ENCODE results near the gene FZD1.
A peak's percentile ranks its signal among the peaks of the same experiment; 100 is the strongest.

FZD1 gene

DNA sequence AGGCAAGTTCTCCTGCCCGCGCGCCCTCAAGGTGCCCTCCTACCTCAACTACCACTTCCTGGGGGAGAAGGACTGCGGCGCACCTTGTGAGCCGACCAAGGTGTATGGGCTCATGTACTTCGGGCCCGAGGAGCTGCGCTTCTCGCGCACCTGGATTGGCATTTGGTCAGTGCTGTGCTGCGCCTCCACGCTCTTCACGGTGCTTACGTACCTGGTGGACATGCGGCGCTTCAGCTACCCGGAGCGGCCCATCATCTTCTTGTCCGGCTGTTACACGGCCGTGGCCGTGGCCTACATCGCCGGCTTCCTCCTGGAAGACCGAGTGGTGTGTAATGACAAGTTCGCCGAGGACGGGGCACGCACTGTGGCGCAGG is 1.4 kb downstream of the FZD1 start:
- Histone ChIP-seq H3K79me2 (ENCODE audit: low read length) (no peaks in the 10 kb centered on the region), H3K9me3 (ENCODE audit: insufficient read depth, low read length) (no peaks in the 10 kb centered on the region), H3K4me3 (ENCODE audit: low read length) (peak overlapping the region; percentile 95), H2AFZ (ENCODE audit: low read depth, low read length) (no peak overlapping the region), H3K9ac (ENCODE audit: low read length) (no peak overlapping the region), H3K27ac (ENCODE audit: low read length) (no peak overlapping the region), H3K4me1 (ENCODE audit: low read length) (peaks cover 9% of the 10 kb centered on the region; the same call in 1 of the 2 replicates), H3K4me2 (ENCODE audit: low read length) (peak overlapping the region; percentile 82), H4K20me1 (ENCODE audit: insufficient read depth, low read length) (no peaks in the 10 kb centered on the region), H3K36me3 (replicated peaks; ENCODE audit: low read depth, low read length) (no peaks in the 10 kb centered on the region), H3K27me3 (ENCODE audit: low read depth, low read length) (peaks cover 29% of the 10 kb centered on the region)
- no peak for TF ChIP-seq EZH2phosphoT487 (IDR thresholded peaks at IDR 0.05; ENCODE audit: low read depth)
- TF ChIP-seq, protein P1, sequence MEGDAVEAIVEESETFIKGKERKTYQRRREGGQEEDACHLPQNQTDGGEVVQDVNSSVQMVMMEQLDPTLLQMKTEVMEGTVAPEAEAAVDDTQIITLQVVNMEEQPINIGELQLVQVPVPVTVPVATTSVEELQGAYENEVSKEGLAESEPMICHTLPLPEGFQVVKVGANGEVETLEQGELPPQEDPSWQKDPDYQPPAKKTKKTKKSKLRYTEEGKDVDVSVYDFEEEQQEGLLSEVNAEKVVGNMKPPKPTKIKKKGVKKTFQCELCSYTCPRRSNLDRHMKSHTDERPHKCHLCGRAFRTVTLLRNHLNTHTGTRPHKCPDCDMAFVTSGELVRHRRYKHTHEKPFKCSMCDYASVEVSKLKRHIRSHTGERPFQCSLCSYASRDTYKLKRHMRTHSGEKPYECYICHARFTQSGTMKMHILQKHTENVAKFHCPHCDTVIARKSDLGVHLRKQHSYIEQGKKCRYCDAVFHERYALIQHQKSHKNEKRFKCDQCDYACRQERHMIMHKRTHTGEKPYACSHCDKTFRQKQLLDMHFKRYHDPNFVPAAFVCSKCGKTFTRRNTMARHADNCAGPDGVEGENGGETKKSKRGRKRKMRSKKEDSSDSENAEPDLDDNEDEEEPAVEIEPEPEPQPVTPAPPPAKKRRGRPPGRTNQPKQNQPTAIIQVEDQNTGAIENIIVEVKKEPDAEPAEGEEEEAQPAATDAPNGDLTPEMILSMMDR (IDR thresholded peaks at IDR 0.05; ENCODE audit: low read depth, low read length): no peak

DNA sequence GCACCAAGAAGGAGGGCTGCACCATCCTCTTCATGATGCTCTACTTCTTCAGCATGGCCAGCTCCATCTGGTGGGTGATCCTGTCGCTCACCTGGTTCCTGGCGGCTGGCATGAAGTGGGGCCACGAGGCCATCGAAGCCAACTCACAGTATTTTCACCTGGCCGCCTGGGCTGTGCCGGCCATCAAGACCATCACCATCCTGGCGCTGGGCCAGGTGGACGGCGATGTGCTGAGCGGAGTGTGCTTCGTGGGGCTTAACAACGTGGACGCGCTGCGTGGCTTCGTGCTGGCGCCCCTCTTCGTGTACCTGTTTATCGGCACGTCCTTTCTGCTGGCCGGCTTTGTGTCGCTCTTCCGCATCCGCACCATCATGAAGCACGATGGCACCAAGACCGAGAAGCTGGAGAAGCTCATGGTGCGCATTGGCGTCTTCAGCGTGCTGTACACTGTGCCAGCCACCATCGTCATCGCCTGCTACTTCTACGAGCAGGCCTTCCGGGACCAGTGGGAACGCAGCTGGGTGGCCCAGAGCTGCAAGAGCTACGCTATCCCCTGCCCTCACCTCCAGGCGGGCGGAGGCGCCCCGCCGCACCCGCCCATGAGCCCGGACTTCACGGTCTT is 1.9 kb downstream of the FZD1 start:
- no peak overlapping the region for H3K9ac ChIP-seq (ENCODE audit: low read length)

DNA sequence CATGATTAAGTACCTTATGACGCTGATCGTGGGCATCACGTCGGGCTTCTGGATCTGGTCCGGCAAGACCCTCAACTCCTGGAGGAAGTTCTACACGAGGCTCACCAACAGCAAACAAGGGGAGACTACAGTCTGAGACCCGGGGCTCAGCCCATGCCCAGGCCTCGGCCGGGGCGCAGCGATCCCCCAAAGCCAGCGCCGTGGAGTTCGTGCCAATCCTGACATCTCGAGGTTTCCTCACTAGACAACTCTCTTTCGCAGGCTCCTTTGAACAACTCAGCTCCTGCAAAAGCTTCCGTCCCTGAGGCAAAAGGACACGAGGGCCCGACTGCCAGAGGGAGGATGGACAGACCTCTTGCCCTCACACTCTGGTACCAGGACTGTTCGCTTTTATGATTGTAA is 2.5 kb downstream of the FZD1 start:
- H4K20me1 ChIP-seq (ENCODE audit: insufficient read depth, low read length): no peaks in the 10 kb centered on the region
- H3K4me1 ChIP-seq (ENCODE audit: low read length): peaks cover 9% of the 10 kb centered on the region; the same call in 1 of the 2 replicates
- no peak overlapping the region for H2AFZ ChIP-seq (ENCODE audit: low read depth, low read length)
- H3K79me2 ChIP-seq (ENCODE audit: low read length): no peaks in the 10 kb centered on the region
- no peak overlapping the region for H3K9ac ChIP-seq (ENCODE audit: low read length)
- H3K4me3 ChIP-seq (ENCODE audit: low read length): no peak overlapping the region
- H3K27ac ChIP-seq (ENCODE audit: low read length): no peak overlapping the region
- no peak overlapping the region for H3K4me2 ChIP-seq (ENCODE audit: low read length)
- H3K27me3 ChIP-seq (ENCODE audit: low read depth, low read length): peaks cover 21% of the 10 kb centered on the region
- no peaks in the 10 kb centered on the region for H3K9me3 ChIP-seq (ENCODE audit: insufficient read depth, low read length)
- no peaks in the 10 kb centered on the region for H3K36me3 ChIP-seq (replicated peaks; ENCODE audit: low read depth, low read length)
- no peak for TF ChIP-seq EZH2phosphoT487 (IDR thresholded peaks at IDR 0.05; ENCODE audit: low read depth)
- TF ChIP-seq, protein P1 (IDR thresholded peaks at IDR 0.05; ENCODE audit: low read depth, low read length): no peak

More for the DNA sequence above, 1.9 kb downstream of the FZD1 start:
- no peak overlapping the region for H3K27ac ChIP-seq (ENCODE audit: low read length)
- no peaks in the 10 kb centered on the region for H3K9me3 ChIP-seq (ENCODE audit: insufficient read depth, low read length)
- H3K4me3 ChIP-seq (ENCODE audit: low read length): no peak overlapping the region
- no peak overlapping the region for H2AFZ ChIP-seq (ENCODE audit: low read depth, low read length)
- H3K79me2 ChIP-seq (ENCODE audit: low read length): no peaks in the 10 kb centered on the region
- peaks cover 9% of the 10 kb centered on the region; the same call in 1 of the 2 replicates for H3K4me1 ChIP-seq (ENCODE audit: low read length)
- H3K4me2 ChIP-seq (ENCODE audit: low read length): no peak overlapping the region
- H3K36me3 ChIP-seq (replicated peaks; ENCODE audit: low read depth, low read length): no peaks in the 10 kb centered on the region
- TF ChIP-seq, protein P1 (IDR thresholded peaks at IDR 0.05; ENCODE audit: low read depth, low read length): no peak
- TF ChIP-seq EZH2phosphoT487 (IDR thresholded peaks at IDR 0.05; ENCODE audit: low read depth): no peak
- no peaks in the 10 kb centered on the region for H4K20me1 ChIP-seq (ENCODE audit: insufficient read depth, low read length)
- H3K27me3 ChIP-seq (ENCODE audit: low read depth, low read length): peaks cover 24% of the 10 kb centered on the region

DNA sequence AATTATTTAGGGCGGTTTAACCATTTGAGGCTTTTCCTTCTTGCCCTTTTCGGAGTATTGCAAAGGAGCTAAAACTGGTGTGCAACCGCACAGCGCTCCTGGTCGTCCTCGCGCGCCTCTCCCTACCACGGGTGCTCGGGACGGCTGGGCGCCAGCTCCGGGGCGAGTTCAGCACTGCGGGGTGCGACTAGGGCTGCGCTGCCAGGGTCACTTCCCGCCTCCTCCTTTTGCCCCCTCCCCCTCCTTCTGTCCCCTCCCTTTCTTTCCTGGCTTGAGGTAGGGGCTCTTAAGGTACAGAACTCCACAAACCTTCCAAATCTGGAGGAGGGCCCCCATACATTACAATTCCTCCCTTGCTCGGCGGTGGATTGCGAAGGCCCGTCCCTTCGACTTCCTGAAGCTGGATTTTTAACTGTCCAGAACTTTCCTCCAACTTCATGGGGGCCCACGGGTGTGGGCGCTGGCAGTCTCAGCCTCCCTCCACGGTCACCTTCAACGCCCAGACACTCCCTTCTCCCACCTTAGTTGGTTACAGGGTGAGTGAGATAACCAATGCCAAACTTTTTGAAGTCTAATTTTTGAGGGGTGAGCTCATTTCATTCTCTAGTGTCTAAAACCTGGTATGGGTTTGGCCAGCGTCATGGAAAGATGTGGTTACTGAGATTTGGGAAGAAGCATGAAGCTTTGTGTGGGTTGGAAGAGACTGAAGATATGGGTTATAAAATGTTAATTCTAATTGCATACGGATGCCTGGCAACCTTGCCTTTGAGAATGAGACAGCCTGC is 3.1 kb downstream of the FZD1 start:
- Histone ChIP-seq H3K4me3 (ENCODE audit: low read length) (no peak overlapping the region), H4K20me1 (ENCODE audit: insufficient read depth, low read length) (no peaks in the 10 kb centered on the region), H3K9ac (ENCODE audit: low read length) (no peak overlapping the region), H3K36me3 (replicated peaks; ENCODE audit: low read depth, low read length) (no peaks in the 10 kb centered on the region), H3K27ac (ENCODE audit: low read length) (no peak overlapping the region), H3K4me1 (ENCODE audit: low read length) (0 out of 2 replicates have a peak, but pooled peaks cover 5% of the 10 kb centered on the region), H2AFZ (ENCODE audit: low read depth, low read length) (no peak overlapping the region), H3K9me3 (ENCODE audit: insufficient read depth, low read length) (no peaks in the 10 kb centered on the region), H3K4me2 (ENCODE audit: low read length) (no peak overlapping the region), H3K79me2 (ENCODE audit: low read length) (no peaks in the 10 kb centered on the region), H3K27me3 (ENCODE audit: low read depth, low read length) (peaks cover 14% of the 10 kb centered on the region)
- no peak for TF ChIP-seq EZH2phosphoT487 (IDR thresholded peaks at IDR 0.05; ENCODE audit: low read depth)
- TF ChIP-seq, protein P1 (IDR thresholded peaks at IDR 0.05; ENCODE audit: low read depth, low read length): no peak
